IPS DF 4.7 (cell line): Measurements from ENCODE around the gene PRR14.

Experiments used
- DNase-seq: peaks from one replicate; pipeline ENCODE4 v3.0.0-alpha.2; 2013; ENCODE audit warnings: low spot score; ENCODE audit errors: extremely low read depth

PRR14 gene

DNA sequence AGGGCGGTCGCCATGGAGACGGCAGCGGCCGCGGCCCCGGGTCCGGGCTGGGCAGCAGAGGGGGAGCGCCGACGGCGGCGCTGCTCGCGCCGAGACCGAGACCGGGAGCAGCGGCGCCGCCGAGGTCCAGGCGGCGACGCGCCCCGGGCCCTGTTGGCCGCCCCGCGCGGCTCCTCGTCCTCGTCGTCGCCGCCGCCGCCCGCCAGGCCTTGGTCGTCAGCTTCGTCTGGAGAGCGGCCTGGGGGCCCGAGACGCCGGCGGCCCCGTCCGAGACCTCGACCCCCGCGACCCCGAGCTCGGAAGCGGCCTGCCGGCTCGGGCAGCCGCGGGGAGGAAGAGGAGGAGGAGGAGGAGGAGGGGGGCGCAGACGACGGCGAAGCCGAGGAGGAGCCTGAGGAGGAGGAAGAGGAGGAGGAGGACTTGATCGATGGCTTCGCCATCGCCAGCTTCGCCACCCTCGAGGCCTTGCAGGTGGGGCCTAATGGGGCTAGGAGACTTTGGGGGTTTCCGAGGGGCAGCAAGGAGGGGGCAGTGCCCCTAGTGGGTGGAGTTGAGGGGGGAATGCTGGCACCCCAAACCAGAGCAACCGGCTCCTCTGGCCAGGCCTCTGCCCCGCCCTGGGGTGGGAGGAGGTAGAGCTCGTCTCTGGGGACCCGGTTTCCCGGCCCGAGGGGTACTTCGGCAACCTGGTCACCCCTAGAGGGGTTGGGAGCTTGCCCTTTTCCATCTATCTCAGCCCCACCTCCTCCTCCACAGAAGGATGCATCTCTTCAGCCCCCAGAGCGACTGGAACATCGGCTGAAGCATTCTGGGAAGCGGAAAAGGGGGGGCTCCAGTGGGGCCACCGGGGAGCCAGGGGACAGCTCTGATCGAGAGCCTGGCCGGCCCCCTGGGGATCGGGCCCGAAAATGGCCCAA lies 9.0 kb downstream of the PRR14 start:
- DNase-seq: no peak

DNA sequence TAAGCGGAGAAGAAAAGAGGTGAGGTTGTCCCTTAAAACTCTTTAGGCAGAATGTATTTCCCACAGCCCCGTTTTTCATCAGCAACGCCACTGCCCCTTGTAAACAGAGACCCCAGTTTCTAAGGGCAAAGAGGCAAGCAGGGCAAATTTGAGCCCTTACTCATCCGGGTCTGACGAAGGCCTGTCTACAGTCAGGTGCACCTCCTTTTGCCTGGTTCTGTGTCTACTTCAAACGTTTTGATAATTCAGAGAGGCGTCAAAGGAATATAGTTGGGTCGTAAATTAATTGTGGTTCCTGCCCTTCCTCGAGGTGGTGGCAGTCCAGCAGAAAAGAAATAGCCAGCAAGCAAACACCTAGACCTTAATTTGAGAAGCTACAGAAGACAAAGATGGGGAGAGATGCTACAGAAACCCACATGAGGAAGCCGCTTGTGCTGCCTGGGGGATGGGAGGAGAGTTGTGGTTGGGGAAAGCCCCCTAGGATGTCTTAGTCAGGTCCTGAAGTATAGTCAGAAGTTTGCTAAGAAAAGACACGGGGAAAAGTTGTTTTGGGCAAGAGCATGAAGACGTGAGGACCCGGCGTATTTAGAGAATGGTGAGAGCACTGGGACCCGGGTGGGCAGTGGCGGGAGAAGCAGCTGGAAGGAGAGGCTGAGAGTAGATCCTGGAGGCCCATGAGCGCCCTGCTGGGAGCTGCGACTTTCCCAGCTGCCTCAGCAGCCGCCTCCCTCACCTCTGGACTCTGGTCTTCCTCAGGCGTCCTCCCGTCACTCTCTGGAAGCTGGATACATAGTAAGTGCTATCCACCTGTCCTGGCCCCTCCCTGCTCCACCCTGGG lies 9.9 kb downstream of the PRR14 start:
- no peak for DNase-seq

DNA sequence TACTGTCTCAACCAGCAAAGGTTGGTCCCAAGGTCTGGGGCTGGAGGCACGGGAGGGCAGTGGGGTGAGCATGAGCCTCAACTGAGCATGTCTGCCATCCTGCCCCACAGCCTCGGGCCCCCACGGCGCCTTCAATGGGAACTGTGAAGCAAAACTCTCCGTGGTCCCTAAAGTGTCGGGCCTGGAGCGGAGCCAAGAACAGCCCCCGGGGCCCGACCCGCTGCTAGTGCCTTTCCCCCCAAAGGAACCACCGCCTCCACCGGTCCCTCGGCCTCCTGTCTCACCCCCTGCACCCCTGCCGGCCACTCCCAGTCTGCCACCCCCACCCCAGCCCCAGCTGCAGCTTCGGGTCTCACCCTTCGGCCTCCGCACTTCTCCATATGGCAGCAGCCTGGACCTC lies 11.7 kb downstream of the PRR14 start:
- no peak for DNase-seq

DNA sequence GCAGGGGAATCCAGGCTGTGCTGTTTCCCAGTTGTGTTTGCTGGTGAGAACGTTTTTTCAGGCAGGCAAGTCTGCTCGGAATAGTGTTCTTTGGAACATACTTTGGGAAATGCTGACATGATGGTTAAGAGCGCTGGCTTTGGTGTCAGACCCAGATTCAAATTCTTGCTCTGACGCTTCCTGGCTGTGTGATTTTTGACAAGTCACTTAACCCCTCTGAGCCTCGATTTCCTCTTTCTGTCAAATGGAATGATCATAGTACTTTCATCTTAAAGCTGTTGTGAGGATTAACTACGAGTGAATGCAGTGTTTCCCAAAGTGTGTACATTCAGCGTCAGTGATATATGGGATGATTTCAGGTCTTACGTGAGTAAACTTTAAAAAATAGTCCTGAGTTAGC lies 12.3 kb downstream of the PRR14 start:
- no peak for DNase-seq

DNA sequence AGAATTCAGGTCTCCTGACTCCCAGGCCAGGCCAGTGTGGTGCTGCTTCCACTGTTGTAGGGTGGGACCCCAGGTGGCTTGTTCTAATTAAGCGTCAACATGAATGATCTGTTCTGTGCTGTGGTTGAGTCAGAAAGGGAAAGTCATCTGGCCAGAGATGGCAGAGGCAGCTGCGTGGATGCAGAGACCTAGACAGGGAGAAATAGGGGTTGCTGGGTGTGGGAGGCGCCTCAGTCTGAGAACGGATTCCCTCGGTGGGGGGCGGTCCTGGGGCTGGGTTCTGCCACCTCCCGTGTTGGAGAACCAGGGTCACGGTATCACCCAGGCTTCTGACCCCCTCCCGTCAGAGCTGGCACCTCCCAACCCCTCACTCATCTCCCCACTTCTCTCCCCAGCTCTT lies 13.1 kb downstream of the PRR14 start:
- no peak for DNase-seq

DNA sequence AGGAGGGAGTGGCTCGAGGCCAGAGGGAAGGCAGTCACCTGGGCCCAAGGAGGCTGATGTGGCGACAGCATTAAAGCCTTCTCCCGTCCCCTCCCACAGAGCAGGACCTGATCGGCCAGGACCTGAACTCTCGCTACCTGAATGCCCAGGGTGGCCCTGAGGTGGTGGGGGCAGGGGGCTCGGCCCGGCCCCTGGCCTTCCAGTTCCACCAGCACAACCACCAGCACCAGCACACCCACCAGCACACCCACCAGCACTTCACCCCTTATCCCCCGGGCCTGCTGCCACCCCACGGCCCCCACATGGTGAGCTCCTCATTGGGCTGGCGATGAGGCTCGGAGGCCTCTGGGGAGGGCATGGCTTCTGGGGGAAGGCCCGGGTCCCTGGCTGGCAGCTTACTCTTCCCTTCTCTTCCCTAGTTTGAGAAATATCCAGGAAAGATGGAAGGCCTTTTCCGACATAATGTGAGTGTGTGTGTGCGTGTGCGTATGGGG lies 13.9 kb downstream of the PRR14 start:
- DNase-seq: no peak

DNA sequence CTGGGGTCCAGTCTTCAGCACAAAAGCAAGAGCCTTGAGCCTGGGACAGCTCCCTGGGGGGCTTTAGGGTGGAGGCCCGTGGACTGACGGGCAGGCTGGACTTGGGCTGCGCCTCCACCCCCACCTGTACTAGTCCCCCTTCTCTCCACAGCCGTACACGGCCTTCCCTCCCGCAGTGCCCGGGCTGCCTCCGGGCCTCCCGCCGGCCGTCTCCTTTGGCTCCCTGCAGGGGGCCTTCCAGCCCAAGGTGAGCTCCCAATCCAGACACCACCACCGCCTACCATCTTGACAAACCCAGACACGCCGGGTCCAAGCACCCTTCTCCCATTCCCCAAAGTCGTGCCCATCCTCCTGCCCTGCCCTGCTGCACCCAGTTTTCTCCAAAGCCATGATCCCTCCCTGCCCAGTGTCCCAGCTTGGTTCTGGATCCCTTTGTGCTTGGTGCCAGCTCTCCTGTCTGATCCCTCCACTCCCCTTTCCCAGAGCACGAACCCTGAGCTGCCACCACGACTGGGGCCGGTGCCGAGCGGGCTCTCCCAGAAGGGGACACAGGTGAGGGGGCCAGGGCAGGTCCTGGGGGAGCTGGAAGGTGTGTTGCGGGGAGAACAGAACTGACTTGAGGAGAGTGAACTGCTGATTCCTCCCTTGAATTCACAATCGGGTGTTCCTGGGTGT lies 14.5 kb downstream of the PRR14 start:
- DNase-seq: no peak

DNA sequence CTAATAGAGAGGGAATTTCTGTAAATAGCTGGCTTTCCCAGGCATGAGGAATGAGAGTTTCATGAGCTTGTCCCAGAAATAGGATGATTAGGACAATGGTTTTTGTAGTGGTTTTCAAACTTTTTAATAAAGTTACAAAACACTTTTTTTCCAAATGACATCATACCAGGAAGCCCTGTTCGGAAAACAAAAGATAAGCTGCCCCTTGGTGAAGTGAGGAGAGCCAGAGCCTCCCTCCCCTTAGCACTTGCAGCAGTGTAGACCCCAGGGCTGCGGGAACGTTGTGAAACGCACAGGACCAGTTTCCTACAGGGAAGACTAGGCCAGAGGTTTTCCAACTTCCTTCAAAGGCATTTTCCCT lies 15.1 kb downstream of the PRR14 start:
- DNase-seq: no peak

DNA sequence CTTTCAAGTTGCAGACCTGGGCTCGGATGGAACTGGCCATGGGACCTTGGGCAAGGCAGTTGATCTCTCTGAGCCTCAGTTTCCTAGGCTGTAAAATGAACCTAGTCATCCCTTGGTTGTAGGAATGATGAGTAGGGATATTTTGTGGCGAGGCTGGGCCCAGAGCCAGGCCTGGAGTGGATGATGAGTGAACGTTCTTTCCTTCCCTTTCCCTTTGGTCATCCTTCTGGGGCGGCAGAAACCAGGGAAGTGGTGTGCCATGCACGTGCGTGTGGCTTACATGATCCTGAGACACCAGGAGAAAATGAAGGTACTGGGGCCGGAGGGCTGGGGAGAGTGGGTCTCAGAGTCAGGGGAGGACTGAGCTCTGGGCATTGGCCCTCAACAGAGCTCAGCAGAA lies 15.9 kb downstream of the PRR14 start:
- no peak for DNase-seq

DNA sequence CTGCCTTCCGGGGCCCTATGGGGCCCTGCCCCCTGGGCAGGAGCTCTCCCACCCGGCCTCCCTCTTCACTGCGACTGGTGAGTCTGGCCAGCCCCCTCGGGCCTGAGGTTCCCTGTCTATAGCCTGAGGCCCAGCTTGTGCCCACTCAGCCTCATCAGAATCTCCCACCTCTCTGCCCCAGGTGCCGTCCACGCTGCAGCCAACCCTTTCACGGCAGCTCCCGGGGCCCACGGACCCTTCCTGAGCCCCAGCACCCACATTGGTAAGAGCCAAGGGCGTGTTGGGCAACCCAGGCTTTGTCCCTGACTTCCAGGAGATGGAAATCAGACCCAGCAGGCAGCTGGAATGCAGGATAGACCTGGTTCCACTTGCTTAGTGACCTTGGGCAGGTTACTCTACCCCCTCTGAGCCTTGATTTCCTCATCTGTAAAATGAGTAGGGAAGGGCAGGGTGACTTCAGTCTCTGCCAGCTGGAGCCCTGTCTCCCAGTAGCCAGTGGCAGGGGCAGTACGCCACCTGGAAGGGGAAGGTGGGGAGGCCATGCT lies 16.7 kb downstream of the PRR14 start:
- no peak for DNase-seq

DNA sequence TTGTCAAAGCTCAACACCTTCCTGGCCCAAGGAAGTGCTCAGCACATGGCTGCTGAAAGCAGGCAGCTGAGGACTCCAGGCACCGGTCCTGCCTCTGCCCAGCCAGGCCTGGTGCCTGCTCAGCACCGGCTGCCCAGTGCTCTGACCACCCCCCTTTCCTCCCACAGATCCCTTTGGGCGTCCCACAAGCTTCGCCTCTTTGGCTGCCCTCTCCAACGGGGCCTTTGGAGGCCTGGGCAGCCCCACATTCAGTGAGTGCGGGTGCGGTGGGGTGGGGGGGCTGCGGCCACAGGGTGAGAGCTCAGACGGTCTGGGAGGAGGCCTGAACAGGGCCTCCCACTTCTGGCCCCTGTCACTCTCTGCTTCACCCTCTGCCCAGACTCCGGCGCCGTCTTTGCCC lies 17.6 kb downstream of the PRR14 start:
- no peak for DNase-seq

DNA sequence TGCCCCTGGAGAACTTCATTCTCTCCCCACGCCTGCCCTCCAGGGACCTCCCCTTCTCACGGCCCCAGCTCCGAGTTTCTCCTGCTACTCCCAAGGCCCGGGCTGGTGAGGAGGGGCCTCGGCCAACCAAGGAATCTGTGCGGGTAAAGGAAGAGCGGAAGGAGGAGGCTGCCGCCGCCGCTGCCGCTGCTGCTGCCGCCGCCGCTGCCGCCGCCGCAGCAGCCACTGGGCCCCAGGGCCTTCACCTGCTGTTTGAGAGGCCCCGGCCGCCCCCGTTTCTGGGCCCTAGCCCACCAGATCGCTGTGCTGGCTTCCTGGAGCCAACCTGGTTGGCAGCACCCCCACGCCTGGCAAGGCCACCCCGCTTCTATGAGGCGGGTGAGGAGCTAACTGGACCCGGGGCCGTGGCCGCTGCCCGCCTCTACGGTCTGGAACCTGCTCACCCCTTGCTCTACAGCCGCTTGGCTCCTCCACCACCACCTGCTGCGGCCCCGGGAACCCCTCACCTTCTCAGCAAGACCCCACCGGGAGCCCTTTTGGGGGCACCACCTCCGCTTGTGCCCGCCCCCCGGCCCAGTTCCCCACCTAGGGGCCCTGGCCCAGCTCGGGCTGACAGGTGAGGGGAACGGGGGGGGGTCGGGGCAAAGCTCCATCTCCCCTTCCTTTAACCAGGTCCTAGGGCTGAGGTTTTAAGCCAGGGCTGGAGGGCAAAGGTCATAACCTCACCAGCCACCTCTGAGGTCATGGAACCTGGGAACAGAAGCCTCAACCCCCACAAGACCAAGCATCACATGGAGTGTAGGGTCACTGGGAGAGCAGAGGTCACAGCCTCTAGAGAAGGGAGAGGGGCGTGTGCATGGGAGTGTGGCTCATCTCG lies 18.5 kb downstream of the PRR14 start:
- no peak for DNase-seq

DNA sequence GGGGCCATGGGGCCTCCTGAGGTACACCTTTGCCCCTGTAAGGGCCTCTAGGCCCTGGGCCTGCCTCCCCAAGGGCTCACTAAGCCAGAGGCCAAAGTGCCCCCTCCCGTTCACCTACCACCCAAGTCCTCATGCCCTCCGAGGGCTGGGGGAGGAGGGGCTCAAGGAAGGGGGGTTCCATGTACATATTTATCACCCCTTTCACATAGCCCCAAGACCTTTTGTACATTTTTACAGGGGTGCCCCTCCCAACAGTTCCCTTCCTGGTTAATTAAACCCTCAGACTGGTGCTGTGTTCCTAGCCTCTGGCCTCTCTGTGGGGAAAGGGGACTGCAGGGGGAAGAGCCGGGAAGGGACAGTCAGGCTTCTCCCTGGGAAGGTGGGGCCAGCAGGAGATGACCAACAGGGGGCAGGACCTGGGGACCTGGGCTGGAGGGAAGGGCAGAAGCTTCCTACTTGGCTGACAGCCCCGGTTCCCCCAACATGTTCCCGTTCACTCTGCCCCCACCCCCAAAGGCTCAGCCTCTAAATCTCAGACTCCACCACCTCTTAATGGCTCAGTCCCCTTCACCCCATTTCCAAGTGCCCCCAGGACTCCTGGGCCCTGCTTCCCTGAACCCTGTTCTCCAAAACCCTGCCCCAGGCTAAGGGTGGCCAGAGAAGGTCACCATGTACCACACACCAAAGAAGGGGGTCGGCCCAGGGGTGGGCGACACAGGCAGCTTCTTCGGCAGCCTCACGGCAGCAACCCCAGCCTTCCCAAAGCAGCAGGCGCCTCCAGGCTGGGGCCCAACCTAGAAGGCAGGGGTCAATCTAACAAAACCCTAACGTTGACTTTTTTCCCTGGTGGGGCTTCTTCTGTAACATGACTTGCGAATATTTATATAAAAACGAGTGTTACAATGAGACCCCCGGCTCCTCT lies 19.4 kb downstream of the PRR14 start:
- no peak for DNase-seq

DNA sequence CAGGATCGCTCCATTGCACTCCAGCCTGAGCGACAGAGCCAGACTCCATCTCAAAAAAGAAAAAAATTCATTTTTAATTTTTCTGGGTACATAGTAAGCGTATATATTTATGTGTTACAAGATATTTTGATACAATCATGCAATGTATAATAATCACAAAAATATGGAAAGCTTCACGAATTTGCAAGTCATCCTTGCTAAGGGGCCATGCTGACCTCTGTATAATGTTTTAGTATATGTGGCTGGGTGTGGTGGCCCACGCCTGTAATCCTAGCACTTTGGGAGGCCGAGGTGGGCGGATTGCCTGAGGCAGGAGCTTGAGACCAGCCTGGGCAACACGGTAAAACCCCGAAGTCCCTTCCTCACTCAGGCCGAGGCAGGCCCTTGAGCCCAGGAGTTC lies 24.4 kb downstream of the PRR14 start:
- DNase-seq: no peak

DNA sequence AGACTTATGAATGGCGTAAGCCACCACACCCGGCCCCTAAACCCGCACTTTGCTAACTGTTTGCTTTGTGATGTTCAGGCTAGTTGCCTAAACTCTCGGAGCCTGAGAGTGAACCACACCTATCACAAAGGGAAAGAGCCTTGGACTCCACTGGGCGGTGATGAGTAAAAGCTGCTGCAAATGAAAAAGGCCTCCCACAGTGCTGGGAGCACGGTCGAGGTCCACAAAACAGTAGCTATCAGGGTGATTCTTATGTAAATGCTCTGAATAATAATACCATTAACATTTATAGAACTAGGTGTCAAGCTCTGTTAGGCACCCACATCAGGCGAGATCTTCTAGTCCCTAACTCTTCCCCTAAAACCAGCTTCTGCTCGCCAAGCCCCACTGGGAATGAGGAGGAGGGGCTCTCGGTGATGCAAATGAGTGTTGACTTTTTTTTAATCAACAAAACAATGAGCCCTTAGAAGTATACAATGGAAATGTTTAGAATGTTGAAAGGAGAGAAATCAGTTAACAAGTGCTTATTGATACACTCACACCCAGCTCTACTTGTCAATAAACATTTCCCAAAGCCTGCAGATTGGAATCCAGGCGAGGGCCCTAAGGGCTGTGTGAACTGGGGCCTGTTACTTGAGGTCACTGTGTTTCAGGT lies 27.3 kb downstream of the PRR14 start:
- peak; percentile 91 for DNase-seq

DNA sequence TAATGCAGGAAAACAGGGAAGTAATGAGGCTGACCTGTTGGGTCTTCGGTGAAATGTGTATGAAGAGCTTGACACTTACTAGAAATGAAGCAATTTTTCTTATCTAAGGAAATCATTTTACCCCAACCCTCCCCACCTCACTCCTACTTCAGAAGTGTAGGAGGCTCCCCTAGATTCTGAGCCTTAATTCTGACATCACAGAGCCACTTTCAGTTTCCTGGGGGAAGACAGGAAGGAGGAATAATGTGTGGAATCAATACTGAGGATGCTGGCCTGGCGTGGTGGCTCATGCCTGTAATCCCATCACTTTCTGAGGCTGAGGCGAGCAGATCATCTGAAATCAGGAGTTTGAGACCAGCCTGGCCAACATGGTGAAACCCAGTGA lies 27.8 kb downstream of the PRR14 start:
- no peak for DNase-seq

DNA sequence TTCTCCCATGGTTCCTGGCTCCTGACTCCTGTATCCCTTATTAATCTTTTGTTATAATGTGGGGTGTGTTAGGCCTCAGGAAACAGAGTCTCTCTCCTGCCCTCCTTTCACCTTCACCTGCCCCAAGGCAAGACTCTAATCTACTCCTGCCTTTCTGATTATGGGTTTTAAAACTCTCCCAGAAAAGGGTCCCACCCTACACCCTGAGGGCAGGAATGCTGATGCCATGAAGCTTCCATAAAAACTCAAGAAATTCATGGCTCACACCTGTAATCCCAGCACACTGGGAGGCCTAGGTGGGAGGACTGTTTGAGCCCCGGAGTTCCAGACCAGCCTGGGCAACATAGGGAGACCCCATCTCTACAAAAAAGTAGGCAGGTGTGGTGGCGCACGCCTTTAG lies 29.6 kb downstream of the PRR14 start:
- no peak for DNase-seq

DNA sequence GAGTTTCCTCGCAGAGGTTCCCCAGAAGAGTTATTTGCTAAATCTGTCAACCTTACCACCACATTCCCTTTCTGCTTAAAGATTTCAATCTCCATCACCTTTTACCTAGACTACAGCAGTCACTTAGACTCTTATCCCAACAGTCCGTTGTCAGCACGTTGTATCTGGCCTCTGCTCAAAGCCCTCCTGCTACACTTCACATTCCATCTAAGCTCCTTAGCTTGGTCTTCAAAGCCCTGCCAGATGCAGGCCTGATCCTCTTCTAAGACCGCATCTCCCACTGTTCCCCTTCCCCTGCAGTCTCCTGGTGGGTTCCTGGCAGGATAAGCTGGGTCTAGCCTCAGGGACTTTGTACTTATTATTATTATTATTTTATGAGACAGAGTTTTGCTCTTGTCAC lies 37.9 kb downstream of the PRR14 start:
- no peak for DNase-seq

DNA sequence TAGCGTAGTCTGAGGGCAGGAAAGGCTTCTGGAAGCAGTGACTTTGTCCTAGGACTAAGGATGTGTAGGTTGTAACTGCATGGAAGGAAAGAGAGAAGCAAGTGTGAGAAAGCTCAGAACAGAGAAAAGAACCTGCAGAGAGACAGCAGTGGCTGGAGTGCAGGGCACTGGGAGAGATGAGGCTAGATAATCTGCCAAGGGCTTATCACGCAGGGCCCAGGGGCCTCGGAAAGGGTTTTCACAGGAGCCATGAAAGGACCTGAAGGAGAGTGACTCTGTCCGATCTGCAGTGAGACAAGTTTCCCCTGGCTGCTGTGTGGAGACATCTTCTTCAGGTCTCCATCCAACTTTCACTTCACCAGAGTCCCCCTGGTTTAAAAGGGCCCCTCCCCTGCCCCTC lies 41.1 kb downstream of the PRR14 start:
- DNase-seq: no peak
